Neural progenitor cell (in vitro differentiated cells): ENCODE results near the gene PSEN1. TPM values are rescaled to one million over a fixed set of nuclear protein-coding genes. Genes with fewer than 3 reads are reported as not detected.
A peak's percentile ranks its signal among the peaks of the same experiment; 100 is the strongest.

Experiments
- DNase-seq: peaks from one replicate; pipeline ENCODE4 v3.0.0-alpha.2; 2016; ENCODE audit warnings: low spot score
- H2AFZ ChIP-seq: fragments of 200-600 bp; sonication (generic); replicated peaks from 2 replicates; pipeline ENCODE4 v1.6.1; 2016; ENCODE audit warnings: antibody characterized with exemption
- H3F3A ChIP-seq: fragments of 200-600 bp; sonication (generic); 2 replicates; pipeline ENCODE4 v1.6.1; 2016; ENCODE audit warnings: antibody characterized with exemption, low read depth
- H3K27ac ChIP-seq: fragments of 200-600 bp; sonication (generic); 2 replicates; pipeline ENCODE4 v1.5.1; 2016; ENCODE audit warnings: mild to moderate bottlenecking
- H3K27me3 ChIP-seq: fragments of 200-600 bp; sonication (generic); 2 replicates; pipeline ENCODE4 v1.6.1; 2016; ENCODE audit warnings: mild to moderate bottlenecking, moderate library complexity
- H3K36me3 ChIP-seq: fragments of 200-600 bp; sonication (generic); 2 replicates; pipeline ENCODE4 v1.5.1; 2016
- H3K4me1 ChIP-seq: fragments of 200-600 bp; sonication (generic); 2 replicates; pipeline ENCODE4 v1.6.1; 2016; ENCODE audit warnings: mixed run types
- H3K4me2 ChIP-seq: fragments of 200-600 bp; sonication (generic); 2 replicates; pipeline ENCODE4 v1.6.1; 2016
- H3K4me3 ChIP-seq: fragments of 200-600 bp; sonication (generic); 2 replicates; pipeline ENCODE4 v1.5.1; 2016
- H3K79me2 ChIP-seq: fragments of 200-600 bp; sonication (generic); 2 replicates; pipeline ENCODE4 v1.6.1; 2016; ENCODE audit warnings: low read depth
- H3K9ac ChIP-seq: fragments of 200-600 bp; sonication (generic); 2 replicates; pipeline ENCODE4 v1.6.1; 2016
- H3K9me3 ChIP-seq: fragments of 200-600 bp; sonication (generic); 2 replicates; pipeline ENCODE4 v1.5.1; 2016; ENCODE audit warnings: low read depth
- H4K20me1 ChIP-seq: fragments of 200-600 bp; sonication (generic); 2 replicates; pipeline ENCODE4 v1.6.1; 2016; ENCODE audit warnings: low read depth
- H3K27ac Mint-ChIP-seq: 3 replicates; pipeline ENCODE4 v1.8.0; 2021; ENCODE audit warnings: mixed read lengths
- H3K27me3 Mint-ChIP-seq: 2 replicates; pipeline ENCODE4 v1.8.0; 2022; ENCODE audit warnings: low read depth, mild to moderate bottlenecking, inconsistent platforms, moderate library complexity, mixed read lengths; ENCODE audit not compliant: insufficient read depth
- H3K36me3 Mint-ChIP-seq: 3 replicates; pipeline ENCODE4 v1.8.0; 2021; ENCODE audit warnings: mixed read lengths
- H3K4me1 Mint-ChIP-seq: 3 replicates; pipeline ENCODE4 v1.8.0; 2021; ENCODE audit warnings: mixed read lengths
- H3K4me3 Mint-ChIP-seq: 3 replicates; pipeline ENCODE4 v1.8.0; 2021; ENCODE audit warnings: mild to moderate bottlenecking, moderate library complexity, mixed read lengths
- H3K9me3 Mint-ChIP-seq: 3 replicates; pipeline ENCODE4 v1.8.0; 2020; ENCODE audit warnings: mixed read lengths
- CTCF ChIP-seq: fragments of 200-600 bp; sonication (generic); IDR thresholded peaks from 2 replicates; pipeline ENCODE4 v1.5.1; 2017; ENCODE audit warnings: antibody characterized with exemption, mild to moderate bottlenecking
- EZH2 ChIP-seq: fragments of 200-600 bp; sonication (generic); IDR thresholded peaks from 2 replicates; pipeline ENCODE4 v1.6.1; 2017; ENCODE audit warnings: antibody characterized with exemption, mild to moderate bottlenecking, moderate library complexity
- EZH2phosphoT487 ChIP-seq: fragments of 200-600 bp; sonication (generic); IDR thresholded peaks from 2 replicates; pipeline ENCODE4 v1.6.1; 2017; ENCODE audit warnings: antibody characterized with exemption
- total RNA-seq: library from RNA; depleted of rRNA; stranded (reverse); fragments of >200 nt; gene quantifications from 2 replicates; pipeline ENCODE4 v1.2.3, GENCODE V29; 2015; ENCODE audit warnings: low replicate concordance

PSEN1 gene
- total RNA-seq, 1 donor from 2014 or later: 80.5 TPM

- peak overlapping the region; percentile 18 for H3K27ac Mint-ChIP-seq
Measured at GRCh38 chr14:73261075-73261474, 124.8 kb downstream of the PSEN1 start.

DNA sequence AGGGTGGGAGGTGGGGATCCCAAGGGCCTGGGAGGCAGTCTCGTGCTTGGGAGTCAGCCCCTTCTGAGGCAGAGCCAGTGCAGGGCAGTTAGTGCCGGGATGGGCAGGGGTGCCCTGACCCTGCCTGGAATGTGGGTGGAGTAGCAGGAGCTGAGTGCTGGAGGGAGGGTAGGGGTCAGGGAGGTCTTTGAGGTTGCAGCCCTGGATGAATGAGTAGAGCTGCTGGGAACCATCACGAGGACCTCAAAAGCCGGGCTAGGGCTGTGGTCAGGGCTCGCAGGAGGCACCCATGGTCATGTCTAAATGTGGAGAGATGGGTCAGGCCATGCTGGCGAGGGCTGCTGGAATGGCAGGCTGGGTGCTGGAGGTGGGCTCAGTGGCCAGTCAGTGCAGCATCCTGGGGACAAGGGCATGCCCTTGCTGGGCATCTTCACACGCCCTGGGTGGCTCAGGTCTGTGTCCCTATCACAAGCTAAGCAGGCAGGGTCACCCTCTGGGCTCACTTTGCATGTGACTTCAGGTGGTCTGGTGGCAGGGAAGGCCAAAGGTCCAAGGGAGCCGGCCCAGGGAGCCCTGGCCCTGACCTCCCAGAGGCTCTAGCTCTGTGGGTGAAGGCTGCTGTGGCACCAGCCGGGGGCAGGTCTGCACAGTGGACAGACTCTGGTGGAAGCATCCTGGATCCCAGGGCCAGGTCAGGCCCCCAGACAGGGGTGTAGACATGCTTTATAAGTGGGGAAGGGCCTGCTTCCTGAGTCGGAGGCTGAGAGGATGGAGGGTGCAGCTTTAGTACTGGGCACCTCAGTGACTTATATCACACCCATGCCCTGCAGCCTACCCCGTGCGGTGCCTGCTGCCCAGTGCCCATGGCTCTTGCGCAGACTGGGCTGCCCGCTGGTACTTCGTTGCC, 125.5 kb downstream of the PSEN1 start:
- Mint-ChIP-seq H3K4me3 (no peak overlapping the region), H3K36me3 (no peaks in the 10 kb centered on the region), H3K9me3 (no peaks in the 10 kb centered on the region), H3K4me1 (peaks cover 3% of the 10 kb centered on the region), H3K27me3 (no peaks in the 10 kb centered on the region), H3K27ac (no peak overlapping the region)
- no peak overlapping the region for H2AFZ ChIP-seq
- no peak overlapping the region for H3K4me2 ChIP-seq
- no peak overlapping the region for H3K27ac ChIP-seq
- H4K20me1 ChIP-seq: no peaks in the 10 kb centered on the region
- no peaks in the 10 kb centered on the region for H3K4me1 ChIP-seq
- no peaks in the 10 kb centered on the region for H3K27me3 ChIP-seq
- H3F3A ChIP-seq: no peaks in the 10 kb centered on the region
- H3K9me3 ChIP-seq: no peaks in the 10 kb centered on the region
- TF ChIP-seq CTCF: no peak
- no peak for TF ChIP-seq EZH2phosphoT487
- no peak for TF ChIP-seq EZH2
- no peak overlapping the region for H3K4me3 ChIP-seq
- H3K79me2 ChIP-seq: no peaks in the 10 kb centered on the region
- no peak for DNase-seq
- no peaks in the 10 kb centered on the region for H3K36me3 ChIP-seq
- no peak overlapping the region for H3K9ac ChIP-seq

More at GRCh38 chr14:73261075-73261474, 124.8 kb downstream of the PSEN1 start:
- DNase-seq: no peak
- Mint-ChIP-seq H3K36me3 (no peaks in the 10 kb centered on the region), H3K4me3 (no peak overlapping the region), H3K4me1 (peaks cover 3% of the 10 kb centered on the region), H3K27me3 (no peaks in the 10 kb centered on the region), H3K9me3 (no peaks in the 10 kb centered on the region)
- Histone ChIP-seq H3K27me3 (no peaks in the 10 kb centered on the region), H3K27ac (no peak overlapping the region), H3K9me3 (no peaks in the 10 kb centered on the region), H3K36me3 (no peaks in the 10 kb centered on the region), H2AFZ (no peak overlapping the region), H3K4me3 (no peak overlapping the region), H3K79me2 (no peaks in the 10 kb centered on the region), H4K20me1 (no peaks in the 10 kb centered on the region), H3K9ac (no peak overlapping the region), H3K4me2 (no peak overlapping the region), H3F3A (no peaks in the 10 kb centered on the region), H3K4me1 (no peaks in the 10 kb centered on the region)
- TF ChIP-seq CTCF: no peak
- no peak for TF ChIP-seq EZH2
- TF ChIP-seq EZH2phosphoT487: no peak

DNA sequence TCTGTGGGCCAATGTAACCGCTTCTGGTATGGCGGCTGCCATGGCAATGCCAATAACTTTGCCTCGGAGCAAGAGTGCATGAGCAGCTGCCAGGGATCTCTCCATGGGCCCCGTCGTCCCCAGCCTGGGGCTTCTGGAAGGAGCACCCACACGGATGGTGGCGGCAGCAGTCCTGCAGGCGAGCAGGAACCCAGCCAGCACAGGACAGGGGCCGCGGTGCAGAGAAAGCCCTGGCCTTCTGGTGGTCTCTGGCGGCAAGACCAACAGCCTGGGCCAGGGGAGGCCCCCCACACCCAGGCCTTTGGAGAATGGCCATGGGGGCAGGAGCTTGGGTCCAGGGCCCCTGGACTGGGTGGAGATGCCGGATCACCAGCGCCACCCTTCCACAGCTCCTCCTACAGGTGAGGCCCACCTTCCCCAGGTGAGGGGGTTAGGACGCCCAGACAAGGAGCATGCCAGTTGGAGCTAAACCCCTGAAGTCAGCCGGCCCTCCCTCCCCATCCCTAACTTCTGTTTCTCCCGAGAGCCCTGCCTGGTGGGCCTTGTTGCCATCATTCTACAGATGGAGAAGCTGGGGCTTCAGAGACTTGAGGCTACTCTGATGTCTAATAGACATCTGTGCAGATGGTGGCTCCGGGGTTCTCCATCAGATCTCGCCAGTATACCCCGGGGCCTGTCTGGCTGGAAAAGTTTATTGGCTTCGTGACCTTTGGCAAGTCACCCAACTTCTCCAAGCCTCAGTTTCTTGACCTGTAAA, 126.3 kb downstream of the PSEN1 start:
- peaks cover 2% of the 10 kb centered on the region for H3K27me3 Mint-ChIP-seq
- no peaks in the 10 kb centered on the region for H3F3A ChIP-seq
- H3K27me3 ChIP-seq: no peaks in the 10 kb centered on the region
- no peak overlapping the region for H3K27ac Mint-ChIP-seq
- no peaks in the 10 kb centered on the region for H4K20me1 ChIP-seq
- no peak overlapping the region for H3K4me3 Mint-ChIP-seq
- no peak overlapping the region for H3K4me3 ChIP-seq
- TF ChIP-seq EZH2 (no peak), CTCF (no peak)
- H3K27ac ChIP-seq: no peak overlapping the region
- no peaks in the 10 kb centered on the region for H3K9me3 ChIP-seq
- H2AFZ ChIP-seq: no peak overlapping the region
- no peaks in the 10 kb centered on the region for H3K9me3 Mint-ChIP-seq
- no peaks in the 10 kb centered on the region for H3K36me3 ChIP-seq
- H3K36me3 Mint-ChIP-seq: no peaks in the 10 kb centered on the region
- H3K4me1 ChIP-seq: no peaks in the 10 kb centered on the region
- H3K79me2 ChIP-seq: no peaks in the 10 kb centered on the region
- H3K4me2 ChIP-seq: no peak overlapping the region
- H3K4me1 Mint-ChIP-seq: peaks cover 3% of the 10 kb centered on the region
- no peak overlapping the region for H3K9ac ChIP-seq
- no peak for DNase-seq
